GM03348 (cell line): ENCODE data around the gene TEN1.
"Not testable (repeated sequence)": the region's sequence is repeated elsewhere in the genome, so short reads cannot be mapped to it uniquely, and the experiment has no call there.

Experiments used
- DNase-seq: peaks from one replicate; pipeline ENCODE4 v3.0.0; 2012; ENCODE audit warnings: low spot score

The TEN1 gene

DNA sequence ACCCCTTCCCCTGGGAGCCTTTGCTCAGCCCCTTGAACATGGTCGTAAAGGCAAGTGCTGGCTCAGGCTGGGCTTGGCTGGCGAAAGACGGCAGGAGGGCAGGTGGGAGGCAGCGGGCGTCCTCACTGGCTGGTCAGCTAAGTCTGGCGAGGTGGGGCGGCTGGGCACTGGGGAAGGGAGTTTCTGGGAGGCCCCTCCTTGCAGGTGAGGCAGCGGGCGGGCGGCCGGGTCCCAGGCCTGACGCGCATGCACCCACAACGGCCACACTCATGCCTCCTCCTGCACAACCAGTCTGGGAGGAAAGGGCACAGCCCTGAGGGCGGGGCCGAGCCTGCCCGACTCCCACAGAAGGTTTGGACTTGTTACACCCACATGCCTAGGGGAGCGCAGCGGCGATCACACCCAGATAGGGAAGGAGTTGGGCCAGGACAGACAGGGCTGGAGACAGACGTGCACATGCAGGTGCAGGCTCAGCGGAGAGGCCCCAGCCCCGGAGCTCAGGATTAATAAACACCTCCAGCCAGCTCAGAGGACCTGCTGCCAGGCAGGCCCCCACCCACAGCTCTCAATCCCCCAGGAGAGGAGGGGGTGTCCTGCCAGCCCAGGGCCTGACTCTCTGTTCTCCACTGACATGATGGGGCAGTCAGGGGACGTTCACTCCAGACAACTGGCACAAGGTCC, 48.3 kb downstream of the TEN1 start, which contains the start of gene EVPL:
Gene EVPL, minus strand, starts transcription at position 148 of the 681 bp plus-strand sequence. Its CDS starts 108 bp downstream, at position 40.
- DNase-seq = no peak

DNA sequence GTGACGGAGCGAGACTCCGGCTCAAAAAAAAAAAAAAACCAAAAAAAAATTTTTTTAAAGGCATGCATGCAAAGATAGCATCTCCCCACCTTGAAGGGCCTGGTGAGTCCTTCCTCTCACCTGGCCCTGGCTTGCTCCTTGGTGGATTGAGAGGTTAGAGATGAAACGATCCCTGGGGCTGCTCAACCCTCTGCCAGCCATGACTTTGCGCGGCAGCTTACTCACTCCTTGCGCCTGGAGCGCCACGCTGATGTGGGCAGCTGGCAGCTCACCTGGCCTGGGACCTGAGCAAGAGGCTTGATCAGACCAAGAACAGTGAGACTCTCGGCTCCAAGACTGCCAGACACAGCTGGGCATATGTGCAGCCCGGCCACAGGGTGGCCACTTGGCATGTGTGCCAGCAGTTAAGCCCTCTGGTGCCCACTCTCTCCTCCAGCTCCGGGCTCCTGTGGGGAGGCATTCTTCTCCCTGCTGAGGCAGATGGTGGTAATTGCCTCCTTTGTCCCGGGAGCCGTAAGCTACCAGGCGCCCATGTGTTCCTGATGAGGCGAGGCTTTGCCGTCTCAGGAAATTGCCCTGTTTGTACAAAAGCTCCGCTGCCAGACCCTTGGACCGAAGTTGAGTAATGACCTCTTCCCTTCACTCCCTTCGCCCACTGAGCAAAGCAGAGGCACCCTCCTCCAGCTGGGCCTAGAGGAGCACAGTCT, 53.2 kb downstream of the TEN1 start:
- DNase-seq = no peak

DNA sequence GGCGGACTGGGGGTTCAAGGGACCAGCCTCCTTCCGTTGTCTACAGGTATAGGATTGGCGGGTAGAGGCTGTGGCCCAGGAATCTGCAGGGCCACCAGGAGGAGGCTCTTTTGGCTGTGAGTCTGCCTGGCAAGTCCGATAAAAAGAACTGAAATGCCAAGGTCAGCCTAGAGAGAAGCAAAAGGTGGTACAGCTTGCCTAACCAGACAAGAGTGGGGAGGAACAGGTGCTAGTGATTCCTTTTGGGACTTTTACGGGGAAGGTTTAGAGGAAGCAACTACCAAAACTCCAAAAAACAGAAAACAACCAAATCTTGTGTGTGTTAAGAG, 53.7 kb downstream of the TEN1 start:
- no peak for DNase-seq

DNA sequence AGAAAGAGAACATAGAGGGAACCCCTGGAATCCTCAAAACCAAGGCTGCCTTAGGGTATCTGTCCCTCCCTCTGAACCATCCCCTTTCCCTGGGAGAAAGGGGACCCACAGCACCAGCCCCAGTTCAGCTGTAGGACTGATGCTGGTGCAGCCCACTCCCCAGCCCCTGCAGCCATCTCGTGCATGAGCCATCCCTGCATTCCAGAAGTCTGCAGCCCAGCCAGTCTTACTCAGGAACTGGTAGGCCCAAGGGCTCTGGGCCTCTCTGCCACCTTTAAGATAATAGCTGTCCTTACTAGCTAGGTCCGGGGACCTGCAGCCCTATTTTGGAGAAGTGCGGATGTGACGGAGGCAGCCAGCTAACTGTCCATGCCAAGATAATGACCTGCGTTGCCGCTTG, 54.1 kb downstream of the TEN1 start:
- no peak for DNase-seq

DNA sequence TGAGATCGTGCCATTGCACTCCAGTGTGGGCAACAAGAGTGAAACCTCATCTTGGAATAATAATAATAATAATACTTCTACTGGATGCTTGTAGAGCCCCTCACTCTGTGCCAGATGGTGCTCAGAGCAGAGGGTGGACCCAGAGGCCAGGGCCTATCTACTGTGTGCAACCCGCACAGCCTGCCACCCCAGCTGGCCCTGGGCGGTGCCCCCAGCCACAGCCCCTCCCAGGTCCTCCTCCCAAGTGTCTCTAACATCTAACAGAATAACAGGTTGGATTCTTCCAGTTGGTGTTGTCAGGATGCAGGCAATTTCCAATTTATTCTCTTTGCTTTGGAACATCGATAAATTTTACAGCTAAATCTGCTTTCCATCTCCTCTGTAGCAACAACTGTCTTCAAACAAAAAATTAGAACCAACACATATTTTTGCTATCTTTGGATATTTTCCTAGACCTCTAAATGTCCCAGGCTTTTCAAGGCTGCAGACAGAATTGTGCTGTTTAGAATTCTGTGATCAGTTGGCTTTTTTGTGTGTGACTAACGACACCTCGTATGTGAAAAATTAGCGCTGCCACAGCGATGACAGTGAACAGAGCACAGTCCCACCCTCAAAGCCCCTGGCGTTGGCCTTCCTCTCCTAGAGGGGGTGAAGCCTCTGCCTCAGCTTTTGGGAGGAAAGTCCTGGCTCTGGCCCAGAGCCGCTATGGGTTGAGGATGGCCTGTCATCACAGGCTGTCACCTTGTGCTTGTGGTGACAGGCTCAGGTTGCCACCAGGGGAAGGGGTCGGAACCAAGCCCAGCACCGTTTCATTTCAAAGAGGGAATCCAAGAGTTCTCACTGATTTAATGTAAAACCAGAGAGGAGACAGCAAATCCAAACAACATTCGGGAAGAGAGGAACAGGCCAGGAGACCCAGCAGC, 55.6 kb downstream of the TEN1 start:
- DNase-seq = no peak

DNA sequence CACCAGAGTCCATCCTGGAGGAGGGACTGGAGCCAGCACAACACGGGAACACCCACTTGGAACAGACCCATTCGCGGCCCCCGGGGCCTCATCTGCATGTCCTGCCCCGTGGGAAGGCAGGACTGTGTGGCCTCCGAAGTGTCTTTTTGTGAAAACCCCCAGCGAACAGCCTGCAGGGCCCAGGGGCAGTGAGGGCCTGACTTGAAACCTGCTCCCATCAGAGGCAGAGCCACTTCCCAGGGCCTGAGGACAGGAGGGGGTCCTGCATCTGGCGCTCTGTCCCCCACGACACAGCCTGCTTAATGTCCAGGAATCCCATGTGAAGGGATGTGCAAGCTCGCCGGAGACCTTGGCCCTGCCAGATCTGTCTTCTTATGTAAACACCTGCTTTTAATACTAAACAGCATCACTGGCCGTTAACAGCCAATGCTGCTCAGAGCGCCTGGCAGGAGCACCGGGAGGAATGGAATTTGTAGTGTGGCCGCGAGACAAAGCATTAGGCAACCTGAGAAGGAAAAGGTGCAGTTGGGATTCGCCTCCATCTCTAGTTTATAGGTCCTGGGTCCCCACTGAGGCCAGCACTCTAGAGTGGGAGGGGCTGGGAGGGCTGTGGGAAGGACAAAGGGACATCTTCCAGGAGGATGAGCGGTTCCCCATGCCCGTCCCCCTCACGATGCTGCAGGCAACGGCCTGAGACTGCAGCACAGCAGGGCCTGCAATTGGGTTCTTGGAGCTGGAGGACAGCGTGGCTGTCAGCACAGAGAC, 57.6 kb downstream of the TEN1 start:
- DNase-seq = no peak

DNA sequence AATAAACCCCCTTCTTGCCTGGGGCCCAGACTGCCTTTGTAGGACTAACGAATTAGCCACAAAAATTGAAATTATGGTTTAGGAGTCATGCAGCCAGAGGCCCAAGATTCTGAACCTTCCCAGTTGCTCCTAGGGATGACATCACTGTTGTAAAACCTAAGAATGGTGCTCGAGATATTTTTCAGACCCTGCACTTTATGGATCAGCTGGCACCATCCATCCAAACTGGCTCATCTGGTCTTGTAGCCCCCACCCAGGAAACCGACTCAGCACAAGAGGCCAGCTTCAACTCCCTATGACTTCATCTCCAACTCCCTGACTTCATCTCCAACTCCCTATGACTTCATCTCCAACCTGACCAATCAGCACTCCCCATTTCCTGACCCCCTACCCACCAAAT, 59.0 kb downstream of the TEN1 start:
- DNase-seq = no peak

DNA sequence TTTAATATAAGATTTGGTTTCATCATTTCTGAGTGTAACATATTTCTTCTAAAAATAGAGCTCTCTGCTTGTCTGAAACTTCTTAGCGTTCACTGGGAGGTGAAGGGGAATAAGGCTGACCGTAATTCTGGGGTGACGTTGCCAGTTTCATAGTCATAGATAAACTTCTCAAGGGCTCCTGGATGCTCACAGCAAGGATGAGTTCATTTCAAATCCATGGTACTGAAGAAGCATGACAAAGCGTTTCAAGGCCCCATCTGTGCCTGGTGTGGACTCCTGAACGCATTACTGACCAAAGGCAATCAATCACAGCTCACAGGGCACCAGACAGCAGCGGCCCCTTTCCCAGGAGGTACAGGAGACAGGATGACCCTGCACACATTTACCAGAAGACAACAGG, 60.1 kb downstream of the TEN1 start:
- DNase-seq = no peak

DNA sequence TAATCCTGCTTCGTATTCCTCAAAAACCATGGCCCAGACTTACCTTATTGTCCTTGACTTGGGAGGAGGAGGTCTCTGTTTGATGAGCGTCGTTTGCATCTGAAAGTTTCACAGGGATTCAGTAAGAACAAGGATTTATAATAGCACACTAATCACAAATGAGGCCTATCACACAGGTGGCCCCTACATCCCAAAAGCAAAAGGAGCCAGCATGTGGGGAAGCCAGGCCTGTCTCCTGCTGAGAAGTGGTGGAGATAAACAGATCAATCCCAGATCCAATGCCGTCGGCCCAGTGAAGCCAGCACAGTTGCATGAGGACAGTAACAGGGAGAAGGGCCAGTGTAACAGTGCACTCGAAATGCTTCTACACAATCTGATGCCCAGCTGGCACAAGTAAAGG, 61.3 kb downstream of the TEN1 start:
- no peak for DNase-seq

DNA sequence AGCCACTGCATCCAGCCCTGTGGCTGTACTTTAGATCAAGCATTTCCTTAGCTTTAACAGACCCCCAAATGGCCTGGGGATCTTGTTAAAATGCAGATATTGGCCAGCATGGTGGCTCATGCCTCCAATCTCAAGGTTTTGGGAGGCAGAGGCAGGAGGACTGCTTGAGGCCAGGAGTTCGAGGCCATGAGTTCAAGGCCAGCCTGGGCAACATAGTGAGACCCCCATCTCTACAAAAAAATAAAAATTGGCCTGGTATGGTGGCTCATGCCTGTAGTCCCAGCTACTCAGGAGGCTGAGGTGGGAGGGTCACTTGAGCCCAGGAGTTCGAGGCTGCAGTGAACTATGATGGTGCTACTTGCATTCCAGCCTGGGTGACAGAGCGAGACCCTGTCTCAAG, 63.8 kb downstream of the TEN1 start:
- DNase-seq = not testable (repeated sequence)

DNA sequence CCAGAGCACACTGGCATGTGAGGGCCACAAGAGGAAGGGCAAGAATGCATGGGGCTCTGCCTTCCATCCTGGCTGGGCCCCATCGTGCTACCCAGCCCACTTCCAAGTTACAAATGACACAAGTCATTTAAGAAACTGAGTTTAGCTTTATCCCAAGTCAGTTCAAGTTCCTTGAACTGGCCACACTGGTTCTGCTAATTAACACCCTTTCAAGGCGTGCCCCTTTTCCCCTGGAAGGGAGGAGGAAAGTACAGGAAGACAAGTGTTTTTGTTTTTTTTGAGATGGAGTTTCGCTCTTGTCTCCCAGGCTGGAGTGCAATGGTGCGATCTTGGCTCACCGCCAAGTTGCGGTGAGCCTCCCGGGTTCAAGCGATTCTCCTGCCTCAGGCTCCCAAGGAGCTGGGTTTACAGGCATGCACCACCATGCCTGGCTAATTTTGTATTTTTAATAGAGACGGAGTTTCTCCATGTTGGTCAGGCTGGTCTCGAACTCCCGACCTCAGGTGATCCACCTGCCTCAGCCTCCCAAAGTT, 65.5 kb downstream of the TEN1 start:
- DNase-seq = not testable (repeated sequence)

DNA sequence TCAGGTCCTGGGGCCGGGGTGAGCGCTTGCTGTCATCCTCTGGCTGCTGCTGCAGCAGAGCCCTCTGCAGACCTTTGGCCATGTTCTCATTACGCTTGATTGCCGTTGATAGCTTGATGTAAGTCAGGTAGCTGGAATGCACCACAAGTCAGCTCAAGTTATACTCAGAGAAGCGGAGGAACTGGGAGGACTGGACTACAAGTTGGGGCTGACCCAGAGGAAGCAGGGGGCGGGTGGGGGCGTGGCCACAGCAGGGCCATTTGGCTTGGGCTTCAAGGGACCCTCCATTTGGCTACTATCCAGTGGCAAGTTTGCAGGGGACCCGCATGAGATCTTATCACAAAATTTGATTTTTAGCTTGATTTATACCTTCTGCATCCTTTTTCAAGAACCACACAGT, 67.0 kb downstream of the TEN1 start:
- no peak for DNase-seq

DNA sequence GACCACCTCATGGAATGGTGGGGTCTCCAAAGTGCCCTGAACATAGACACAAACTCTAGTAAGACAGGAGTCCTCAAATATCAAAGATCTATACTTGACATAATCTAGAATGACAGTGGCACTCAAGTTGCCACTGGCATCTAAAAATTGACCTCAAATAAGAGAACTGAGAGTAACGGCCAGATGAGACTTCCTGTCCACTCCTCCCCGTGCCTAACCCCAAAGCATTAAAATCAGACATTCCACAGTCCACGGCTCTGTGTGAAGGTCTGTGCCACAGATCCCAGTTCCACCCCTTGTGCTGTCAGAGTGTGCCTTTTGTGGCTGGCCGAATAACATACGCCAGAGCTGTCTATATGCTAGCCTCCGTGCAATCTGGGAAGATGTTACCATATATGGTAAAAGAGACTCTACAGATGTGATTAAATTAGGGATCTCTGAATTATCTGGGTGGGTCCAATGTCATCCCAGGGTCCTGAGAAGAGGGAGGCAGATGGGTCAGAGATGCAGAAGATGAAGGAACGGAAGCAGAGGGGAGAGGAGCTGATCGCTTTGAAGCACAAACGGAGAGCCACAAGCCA, 69.1 kb downstream of the TEN1 start:
- DNase-seq = no peak

DNA sequence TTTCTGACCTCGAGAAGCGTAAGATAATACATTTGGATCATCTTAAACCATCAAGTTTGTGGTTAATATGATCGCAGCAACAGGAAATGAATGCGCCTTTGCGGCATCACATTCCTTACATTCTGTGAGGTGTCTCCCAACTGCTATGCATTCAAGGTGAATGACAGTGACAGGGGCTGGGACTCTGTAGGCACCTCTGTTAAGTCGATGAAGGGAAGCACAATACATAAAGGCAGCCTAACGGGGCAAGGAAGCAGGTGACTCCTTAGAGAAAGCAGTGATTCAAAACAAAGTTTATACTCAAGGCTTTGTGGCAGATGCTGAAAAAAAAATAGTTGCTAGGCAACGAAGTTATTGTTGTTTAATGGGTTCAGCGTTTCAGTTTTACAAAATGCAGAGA, 69.7 kb downstream of the TEN1 start:
- DNase-seq = no peak

DNA sequence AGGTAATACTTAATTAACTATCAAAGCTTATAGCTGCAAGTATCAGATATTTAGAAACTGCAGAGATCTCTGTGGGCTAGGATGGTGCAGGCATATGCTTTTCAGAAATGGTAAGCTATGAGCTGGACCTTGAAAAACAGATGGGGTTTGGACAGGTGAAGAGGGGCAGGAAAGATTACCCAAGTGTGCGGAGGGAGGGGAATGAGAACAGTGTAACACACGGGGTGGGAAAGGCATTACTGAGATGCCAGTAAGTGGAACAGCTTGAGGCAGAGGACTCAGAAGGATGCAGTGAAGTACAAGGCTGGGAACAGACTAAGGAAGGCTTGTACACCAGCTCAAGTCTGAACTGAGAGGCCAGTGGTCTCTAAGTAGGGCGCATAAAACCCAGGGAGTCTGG, 70.2 kb downstream of the TEN1 start:
- no peak for DNase-seq

DNA sequence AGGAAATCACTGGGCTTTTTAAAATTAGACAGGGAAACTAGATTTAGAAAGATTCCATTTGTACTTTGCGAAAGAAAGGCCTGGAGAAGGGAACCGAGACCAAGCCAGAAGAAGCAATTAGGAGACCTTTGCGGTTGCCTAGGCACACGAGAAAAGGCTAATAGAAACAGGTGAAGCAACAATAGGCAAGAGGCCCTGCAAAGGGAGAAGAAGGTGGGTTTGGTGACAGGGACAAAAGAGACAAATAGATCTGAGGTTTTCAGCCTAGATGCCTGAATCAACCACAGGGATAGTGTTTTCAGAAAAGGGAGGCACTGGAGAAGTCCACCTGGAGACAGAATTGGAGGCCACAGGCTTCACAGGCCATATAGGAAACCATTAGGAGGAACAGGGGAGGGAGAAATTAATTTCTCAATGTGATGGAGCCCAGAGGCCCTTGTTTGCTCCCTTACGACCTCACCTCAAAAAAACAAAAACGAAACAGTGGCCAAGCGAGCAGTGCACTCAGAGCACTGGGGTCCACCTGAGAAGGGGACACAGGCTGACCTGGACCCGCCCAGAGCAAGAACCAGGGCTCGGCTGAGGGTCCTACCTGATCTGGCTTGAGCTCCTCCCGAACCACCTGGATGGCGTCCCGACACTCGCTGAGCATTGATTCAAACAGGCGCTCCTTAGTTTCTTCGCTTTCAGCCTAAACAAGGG, 70.9 kb downstream of the TEN1 start:
- no peak for DNase-seq
